ENCODE data around the gene UTRN. TPM values are rescaled to one million over a fixed set of nuclear protein-coding genes. Genes with fewer than 3 reads are reported as not detected.

UTRN gene
- total RNA-seq, result 100 to 1,000 TPM; 172 to 283 (median 226) TPM

DNA sequence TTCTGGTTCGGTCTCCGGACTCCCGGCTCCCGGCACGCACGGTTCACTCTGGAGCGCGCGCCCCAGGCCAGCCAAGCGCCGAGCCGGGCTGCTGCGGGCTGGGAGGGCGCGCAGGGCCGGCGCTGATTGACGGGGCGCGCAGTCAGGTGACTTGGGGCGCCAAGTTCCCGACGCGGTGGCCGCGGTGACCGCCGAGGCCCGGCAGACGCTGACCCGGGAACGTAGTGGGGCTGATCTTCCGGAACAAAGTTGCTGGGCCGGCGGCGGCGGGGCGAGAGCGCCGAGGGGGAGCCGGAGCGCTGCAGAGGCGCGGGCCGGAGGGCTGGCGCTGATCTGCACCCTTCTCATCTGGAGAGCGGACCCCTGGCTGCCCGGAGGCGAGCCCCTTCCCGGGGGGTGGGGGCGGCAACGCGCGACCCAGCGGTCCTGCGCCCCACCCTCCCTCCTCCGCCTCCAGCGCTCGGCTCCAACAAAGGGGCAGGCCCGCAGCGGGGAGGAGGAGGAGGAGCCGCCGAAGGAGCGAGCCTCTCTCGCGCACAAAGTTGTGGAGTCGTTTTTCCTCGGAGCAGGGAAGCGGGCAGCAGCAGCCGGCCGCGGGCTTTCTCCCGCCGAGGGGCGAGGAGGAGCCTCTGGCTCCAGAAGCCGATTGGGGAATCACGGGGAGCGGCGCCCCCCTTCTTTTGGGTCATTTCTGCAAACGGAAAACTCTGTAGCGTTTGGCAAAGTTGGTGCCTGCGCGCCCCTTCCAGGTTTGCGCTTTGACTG is at the start of gene UTRN:
TSS of gene UTRN (plus strand) at position 553 of the 765 bp plus-strand sequence. CDS start 6,494 bp downstream, outside the sequence.
- DNase-seq (ENCODE audit: low spot score), result no peak
- TF ChIP-seq, protein P1, sequence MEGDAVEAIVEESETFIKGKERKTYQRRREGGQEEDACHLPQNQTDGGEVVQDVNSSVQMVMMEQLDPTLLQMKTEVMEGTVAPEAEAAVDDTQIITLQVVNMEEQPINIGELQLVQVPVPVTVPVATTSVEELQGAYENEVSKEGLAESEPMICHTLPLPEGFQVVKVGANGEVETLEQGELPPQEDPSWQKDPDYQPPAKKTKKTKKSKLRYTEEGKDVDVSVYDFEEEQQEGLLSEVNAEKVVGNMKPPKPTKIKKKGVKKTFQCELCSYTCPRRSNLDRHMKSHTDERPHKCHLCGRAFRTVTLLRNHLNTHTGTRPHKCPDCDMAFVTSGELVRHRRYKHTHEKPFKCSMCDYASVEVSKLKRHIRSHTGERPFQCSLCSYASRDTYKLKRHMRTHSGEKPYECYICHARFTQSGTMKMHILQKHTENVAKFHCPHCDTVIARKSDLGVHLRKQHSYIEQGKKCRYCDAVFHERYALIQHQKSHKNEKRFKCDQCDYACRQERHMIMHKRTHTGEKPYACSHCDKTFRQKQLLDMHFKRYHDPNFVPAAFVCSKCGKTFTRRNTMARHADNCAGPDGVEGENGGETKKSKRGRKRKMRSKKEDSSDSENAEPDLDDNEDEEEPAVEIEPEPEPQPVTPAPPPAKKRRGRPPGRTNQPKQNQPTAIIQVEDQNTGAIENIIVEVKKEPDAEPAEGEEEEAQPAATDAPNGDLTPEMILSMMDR (IDR thresholded peaks at IDR 0.05), result no peak

DNA sequence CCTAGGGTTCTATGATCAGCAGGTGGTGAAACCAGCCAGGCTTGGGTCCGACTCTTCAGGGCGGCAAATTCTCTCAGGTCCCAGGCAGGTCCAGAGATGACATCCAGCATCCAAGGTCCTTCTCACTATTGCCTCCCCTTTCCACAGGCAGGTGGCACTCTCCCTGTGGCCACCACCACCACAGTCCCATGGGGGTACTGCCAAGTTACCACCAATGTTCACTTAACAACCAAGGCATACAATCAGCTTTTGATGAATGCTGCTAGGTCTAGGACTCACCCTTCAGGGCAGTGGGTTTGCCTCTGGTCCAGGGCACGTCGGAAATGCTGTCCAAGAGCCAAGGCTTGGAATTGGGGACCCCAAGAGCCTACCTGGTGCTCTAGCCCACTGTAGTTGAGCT is 40.4 kb upstream of the UTRN start:
- no peak for ATAC-seq (ENCODE audit: low FRiP score)

More for the DNA sequence above, at the start of gene UTRN:
- peak; percentile 58 for ATAC-seq (ENCODE audit: low FRiP score)

DNA sequence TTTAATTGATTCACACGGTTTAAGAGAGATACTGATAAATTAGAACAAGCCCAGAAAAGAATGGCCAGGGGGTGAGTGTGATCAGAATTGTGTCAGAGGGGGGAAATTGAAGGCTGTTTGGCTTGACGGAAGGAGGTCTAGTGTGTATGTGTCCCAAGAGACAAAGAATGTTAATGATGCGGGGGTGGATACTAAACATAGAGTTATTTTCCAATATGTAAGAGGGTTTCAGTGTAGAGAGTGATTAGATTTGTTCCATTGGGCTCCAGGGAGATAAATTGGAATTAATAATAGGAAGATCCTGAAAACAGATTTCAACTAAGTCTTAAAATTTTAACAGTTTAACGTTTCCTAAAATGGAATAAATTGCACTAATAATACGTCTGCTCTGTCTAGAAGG is 38.1 kb upstream of the UTRN start:
- no peak for ATAC-seq (ENCODE audit: low FRiP score)
- DNase-seq (ENCODE audit: low spot score), result no peak
- TF ChIP-seq, protein P1 (IDR thresholded peaks at IDR 0.05), result no peak

More for the DNA sequence above, 40.4 kb upstream of the UTRN start:
- TF ChIP-seq, protein P1 (IDR thresholded peaks at IDR 0.05), result no peak
- no peak for DNase-seq (ENCODE audit: low spot score)

DNA sequence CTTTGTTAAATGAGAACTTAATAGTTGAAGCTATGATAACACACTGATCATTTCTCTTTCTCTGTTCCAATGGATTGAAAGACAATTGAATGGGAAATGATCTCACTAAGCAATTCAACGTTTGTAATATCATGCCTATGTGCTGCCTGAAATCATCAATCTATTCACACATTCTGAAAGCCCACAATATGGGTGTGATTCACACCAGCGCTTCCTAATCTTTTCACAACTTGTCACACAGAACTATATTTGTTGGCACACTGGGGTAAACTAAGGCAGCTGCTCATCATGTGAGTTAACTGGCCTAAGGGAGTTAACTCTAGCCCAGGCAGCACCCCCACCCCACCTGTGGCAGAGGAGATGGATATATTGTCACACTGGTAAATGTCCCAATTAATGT is 37.1 kb upstream of the UTRN start:
- ATAC-seq (ENCODE audit: low FRiP score), result no peak
- DNase-seq (ENCODE audit: low spot score), result no peak
- TF ChIP-seq, protein P1 (IDR thresholded peaks at IDR 0.05), result no peak

DNA sequence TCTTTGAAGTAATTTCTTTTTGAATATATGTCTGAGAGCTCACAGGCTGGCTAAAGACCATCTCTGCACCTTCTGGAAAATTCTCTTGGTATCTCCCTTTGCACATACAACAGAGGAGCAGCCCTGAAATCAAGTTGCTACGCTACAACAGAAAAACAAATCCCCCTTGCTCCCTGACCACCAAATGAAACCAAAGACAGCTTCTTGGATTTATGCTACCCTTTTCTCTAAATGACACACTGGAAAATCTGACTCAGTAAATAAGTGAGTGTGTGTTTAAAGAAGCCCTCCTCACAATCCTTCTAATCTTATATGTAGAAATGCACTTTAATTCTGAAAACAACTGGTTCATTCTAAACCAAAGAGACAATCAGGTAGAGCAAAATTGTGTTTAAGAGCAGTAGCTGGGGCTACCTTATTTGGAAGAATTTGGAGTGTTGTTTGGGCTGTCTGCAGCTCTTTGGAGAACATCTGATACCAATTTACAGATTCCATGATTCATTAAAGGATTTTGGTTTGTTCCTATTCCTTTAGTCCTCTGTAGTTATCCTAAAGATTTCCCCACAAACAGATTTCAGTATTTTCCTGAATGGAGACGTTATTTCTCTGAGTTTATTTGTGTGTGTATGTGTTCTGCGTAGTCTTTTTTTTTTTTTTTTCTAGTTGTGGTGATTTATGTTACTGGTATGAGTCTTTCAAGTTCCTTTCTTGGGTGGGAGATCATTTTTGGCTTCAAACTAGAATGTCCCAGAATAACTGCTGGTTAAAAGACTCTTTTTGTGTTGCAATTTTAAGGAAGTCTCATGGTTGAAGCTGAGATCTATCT is 36.4 kb upstream of the UTRN start:
- TF ChIP-seq, protein P1 (IDR thresholded peaks at IDR 0.05), result no peak
- DNase-seq (ENCODE audit: low spot score) (no peak), ATAC-seq (ENCODE audit: low FRiP score) (peak; percentile 52)

DNA sequence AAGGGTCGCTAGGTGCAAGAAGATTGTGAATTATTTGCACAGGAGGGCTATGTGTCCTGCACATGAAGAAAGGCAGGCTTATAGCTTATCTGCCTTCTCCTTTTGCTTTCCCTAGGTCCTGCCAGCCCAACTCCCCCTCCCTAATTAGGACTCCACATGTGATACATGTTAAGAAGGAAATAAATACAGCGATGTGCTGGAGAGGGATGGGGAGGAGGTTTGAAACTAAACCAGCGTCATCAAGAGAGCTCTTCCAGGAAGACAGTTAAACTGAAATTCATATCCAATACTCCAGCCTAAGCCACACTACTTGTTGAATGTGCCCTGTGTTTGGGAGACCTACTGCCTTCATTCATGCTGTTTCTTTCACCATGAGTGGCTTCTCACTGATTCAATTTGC is 34.9 kb upstream of the UTRN start:
- no peak for ATAC-seq (ENCODE audit: low FRiP score)
- no peak for DNase-seq (ENCODE audit: low spot score)
- TF ChIP-seq, protein P1 (IDR thresholded peaks at IDR 0.05), result no peak

Data from omental fat pad (tissue), 4 donors.